GM23338 (cell line): ENCODE data around the gene PGS1. TPM values are rescaled to one million over a fixed set of nuclear protein-coding genes. Genes with fewer than 3 reads are reported as not detected.

Source experiments
- ATAC-seq: fragments of 200-7000 bp; cut with Tn5 transposase; 3 replicates; pipeline ENCODE4 v1.9.1; 2020
- DNase-seq: peaks from one replicate; pipeline ENCODE4 v3.0.0-alpha.2; 2015; ENCODE audit warnings: low spot score
- H2AFZ ChIP-seq: fragments of 200-600 bp; sonication (generic); 2 replicates; pipeline ENCODE4 v1.8.0; 2016; ENCODE audit warnings: antibody characterized with exemption, mild to moderate bottlenecking, moderate library complexity
- H3F3A ChIP-seq: fragments of 200-600 bp; sonication (generic); replicated peaks from 2 replicates; pipeline ENCODE4 v1.8.0; 2017; ENCODE audit warnings: antibody characterized with exemption, mixed run types, low read depth
- H3K27ac ChIP-seq: fragments of 200-600 bp; sonication (generic); 2 replicates; pipeline ENCODE4 v1.6.1; 2016; ENCODE audit warnings: low read depth
- H3K27me3 ChIP-seq: fragments of 200-600 bp; sonication (generic); 2 replicates; pipeline ENCODE4 v1.8.0; 2016; ENCODE audit warnings: mild to moderate bottlenecking, mixed run types, moderate library complexity; ENCODE audit not compliant: insufficient read depth
- H3K36me3 ChIP-seq: fragments of 200-600 bp; sonication (generic); 2 replicates; pipeline ENCODE4 v1.8.0; 2016; ENCODE audit warnings: mild to moderate bottlenecking; ENCODE audit not compliant: insufficient read depth
- H3K4me1 ChIP-seq: fragments of 200-600 bp; sonication (generic); 2 replicates; pipeline ENCODE4 v1.8.0; 2016; ENCODE audit warnings: mild to moderate bottlenecking, moderate library complexity; ENCODE audit not compliant: insufficient read depth
- H3K4me2 ChIP-seq: fragments of 200-600 bp; sonication (generic); 2 replicates; pipeline ENCODE4 v1.7.1; 2017; ENCODE audit warnings: mixed run types
- H3K4me3 ChIP-seq: fragments of 200-600 bp; sonication (generic); 2 replicates; pipeline ENCODE4 v1.6.1; 2016; ENCODE audit warnings: mixed run types
- H3K79me2 ChIP-seq: fragments of 200-600 bp; sonication (generic); replicated peaks from 2 replicates; pipeline ENCODE4 v1.8.0; 2017; ENCODE audit warnings: mild to moderate bottlenecking; ENCODE audit not compliant: insufficient read depth
- H3K9me2 ChIP-seq: fragments of 200-600 bp; sonication (generic); 2 replicates; pipeline ENCODE4 v1.8.0; 2017; ENCODE audit not compliant: insufficient read depth
- H4K20me1 ChIP-seq: fragments of 200-600 bp; sonication (generic); replicated peaks from 2 replicates; pipeline ENCODE4 v1.8.0; 2017; ENCODE audit warnings: mild to moderate bottlenecking; ENCODE audit not compliant: insufficient read depth
- H3K27ac Mint-ChIP-seq: 2 replicates; pipeline ENCODE4 v1.8.0; 2020; ENCODE audit warnings: inconsistent platforms, mild to moderate bottlenecking, moderate library complexity, mixed read lengths
- H3K27me3 Mint-ChIP-seq: 3 replicates; pipeline ENCODE4 v1.8.0; 2022; ENCODE audit warnings: low read depth, mild to moderate bottlenecking, moderate library complexity, mixed read lengths, inconsistent platforms; ENCODE audit not compliant: insufficient read depth, poor library complexity
- H3K36me3 Mint-ChIP-seq: 3 replicates; pipeline ENCODE4 v1.8.0; 2021; ENCODE audit warnings: low read depth, mild to moderate bottlenecking, inconsistent platforms, moderate library complexity, mixed read lengths
- H3K4me1 Mint-ChIP-seq: 3 replicates; pipeline ENCODE4 v1.8.0; 2020; ENCODE audit warnings: mild to moderate bottlenecking, inconsistent platforms, mixed read lengths
- H3K4me3 Mint-ChIP-seq: 3 replicates; pipeline ENCODE4 v1.8.0; 2021; ENCODE audit warnings: moderate library complexity, mild to moderate bottlenecking, inconsistent platforms, mixed read lengths
- H3K9me3 Mint-ChIP-seq: 3 replicates; pipeline ENCODE4 v1.8.0; 2020; ENCODE audit warnings: moderate library complexity, mild to moderate bottlenecking, inconsistent platforms, mixed read lengths
- CREB1 ChIP-seq: fragments of 250-450 bp; sonication (Bioruptor Pico); IDR thresholded peaks from 2 replicates; pipeline ENCODE4 v1.5.0; 2020; ENCODE audit warnings: low read depth, mild to moderate bottlenecking, moderate library complexity
- ETS1 ChIP-seq: IDR thresholded peaks from 2 replicates; pipeline ENCODE4 v1.6.1; 2016; ENCODE audit warnings: antibody characterized with exemption
- EZH2 ChIP-seq: fragments of 200-600 bp; sonication (generic); IDR thresholded peaks from one replicate; pipeline ENCODE4 v1.8.0; 2017; ENCODE audit warnings: antibody characterized with exemption, mild to moderate bottlenecking, low read depth; ENCODE audit not compliant: unreplicated experiment
- EZH2phosphoT487 ChIP-seq: fragments of 200-600 bp; sonication (generic); IDR thresholded peaks from one replicate; pipeline ENCODE4 v1.8.1; 2018; ENCODE audit warnings: antibody characterized with exemption; ENCODE audit not compliant: unreplicated experiment
- JUNB ChIP-seq: IDR thresholded peaks from one replicate; pipeline ENCODE4 v1.6.1; 2016; ENCODE audit warnings: antibody characterized with exemption; ENCODE audit not compliant: unreplicated experiment
- NANOG ChIP-seq: IDR thresholded peaks from 2 replicates; pipeline ENCODE4 v1.6.1; 2016; ENCODE audit warnings: antibody characterized with exemption, borderline replicate concordance
- POLR2AphosphoS5 ChIP-seq: IDR thresholded peaks from 2 replicates; pipeline ENCODE4 v1.6.1; 2016; ENCODE audit warnings: antibody characterized with exemption, low read depth
- STAT1 ChIP-seq: IDR thresholded peaks from one replicate; pipeline ENCODE4 v1.6.1; 2016; ENCODE audit warnings: antibody characterized with exemption; ENCODE audit not compliant: unreplicated experiment
- ZNF114 ChIP-seq: fragments of 250-450 bp; sonication (Bioruptor Pico); IDR thresholded peaks from 2 replicates; pipeline ENCODE4 v1.5.0; 2020; ENCODE audit warnings: mild to moderate bottlenecking, moderate library complexity
- ZNF331 ChIP-seq: fragments of 250-450 bp; sonication (Bioruptor Pico); IDR thresholded peaks from 2 replicates; pipeline ENCODE4 v1.5.0; 2020; ENCODE audit warnings: low read depth, mild to moderate bottlenecking, moderate library complexity
- ZNF462 ChIP-seq: fragments of 250-450 bp; sonication (Bioruptor Pico); IDR thresholded peaks from 2 replicates; pipeline ENCODE4 v1.5.0; 2020; ENCODE audit warnings: mild to moderate bottlenecking, moderate library complexity
- polyA plus RNA-seq: library from polyadenylated mRNA; unstranded; fragments of >200 nt; fragmentation: Nextera tagmentation; extraction: Ambion mirVana; gene quantifications from 2 replicates; pipeline ENCODE4 v1.2.1, GENCODE V29; 2016
- total RNA-seq: library from RNA; depleted of rRNA; stranded (reverse); fragments of >200 nt; shearing (Covaris generic); gene quantifications from 2 replicates; pipeline ENCODE4 v1.2.3, GENCODE V29; 2014
- TF ChIP-seq, protein P1 (sequence below): IDR thresholded peaks from one replicate; pipeline ENCODE4 v1.6.1; 2018; ENCODE audit warnings: antibody characterized with exemption; ENCODE audit not compliant: unreplicated experiment
- TF ChIP-seq, protein P2 (sequence below), 2 experiments: fragments of 200-600 bp in 1 of 2; sonication (generic) in 1 of 2; conservative IDR thresholded peaks; 2 replicates each; pipeline versions ENCODE4 v1.5.1 to v1.6.1; 2016 to 2017; ENCODE audit warnings: antibody characterized with exemption in 2 of 2, low read depth in 2 of 2, mild to moderate bottlenecking in 2 of 2, moderate library complexity in 1 of 2

The PGS1 gene
- total and polyA plus RNA-seq, 2 experiments from 2014 or later: 43.9 to 67.1 TPM

- Histone ChIP-seq H3K4me2 (0 out of 2 replicates have a peak overlapping the region, but pooled peaks have one; percentile 14), H3K4me3 (no peak overlapping the region), H3K27ac (peak overlapping the region; percentile 63; the same call in 1 of the 2 replicates), H3K9me2 (no peaks in the 10 kb centered on the region), H3K4me1 (peaks cover 6% of the 10 kb centered on the region; the same call in 1 of the 2 replicates), H4K20me1 (0 out of 2 replicates have a peak, but pooled peaks cover 3% of the 10 kb centered on the region), H3K79me2 (no peaks in the 10 kb centered on the region), H3K27me3 (no peaks in the 10 kb centered on the region), H2AFZ (no peak overlapping the region), H3K36me3 (no peaks in the 10 kb centered on the region; the same call in 1 of the 2 replicates), H3F3A (0 out of 2 replicates have a peak, but pooled peaks cover 8% of the 10 kb centered on the region)
- Mint-ChIP-seq H3K36me3 (peaks cover 16% of the 10 kb centered on the region), H3K27me3 (peaks cover 19% of the 10 kb centered on the region), H3K4me3 (no peak overlapping the region), H3K27ac (peak overlapping the region; percentile 85), H3K9me3 (no peaks in the 10 kb centered on the region), H3K4me1 (peaks cover 42% of the 10 kb centered on the region)
- ATAC-seq (peak; percentile 18), DNase-seq (peak; percentile 47)
- TF ChIP-seq ZNF114 (CRISPR knock-in tag) (no peak), STAT1 (no peak), CREB1 (no peak), NANOG (no peak), ZNF331 (CRISPR knock-in tag) (no peak), JUNB (no peak), ZNF462 (CRISPR knock-in tag) (no peak), ETS1 (no peak), EZH2phosphoT487 (no peak), POLR2AphosphoS5 (no peak; the same call in 1 of the 2 replicates), EZH2 (no peak)
- TF ChIP-seq, protein P1, sequence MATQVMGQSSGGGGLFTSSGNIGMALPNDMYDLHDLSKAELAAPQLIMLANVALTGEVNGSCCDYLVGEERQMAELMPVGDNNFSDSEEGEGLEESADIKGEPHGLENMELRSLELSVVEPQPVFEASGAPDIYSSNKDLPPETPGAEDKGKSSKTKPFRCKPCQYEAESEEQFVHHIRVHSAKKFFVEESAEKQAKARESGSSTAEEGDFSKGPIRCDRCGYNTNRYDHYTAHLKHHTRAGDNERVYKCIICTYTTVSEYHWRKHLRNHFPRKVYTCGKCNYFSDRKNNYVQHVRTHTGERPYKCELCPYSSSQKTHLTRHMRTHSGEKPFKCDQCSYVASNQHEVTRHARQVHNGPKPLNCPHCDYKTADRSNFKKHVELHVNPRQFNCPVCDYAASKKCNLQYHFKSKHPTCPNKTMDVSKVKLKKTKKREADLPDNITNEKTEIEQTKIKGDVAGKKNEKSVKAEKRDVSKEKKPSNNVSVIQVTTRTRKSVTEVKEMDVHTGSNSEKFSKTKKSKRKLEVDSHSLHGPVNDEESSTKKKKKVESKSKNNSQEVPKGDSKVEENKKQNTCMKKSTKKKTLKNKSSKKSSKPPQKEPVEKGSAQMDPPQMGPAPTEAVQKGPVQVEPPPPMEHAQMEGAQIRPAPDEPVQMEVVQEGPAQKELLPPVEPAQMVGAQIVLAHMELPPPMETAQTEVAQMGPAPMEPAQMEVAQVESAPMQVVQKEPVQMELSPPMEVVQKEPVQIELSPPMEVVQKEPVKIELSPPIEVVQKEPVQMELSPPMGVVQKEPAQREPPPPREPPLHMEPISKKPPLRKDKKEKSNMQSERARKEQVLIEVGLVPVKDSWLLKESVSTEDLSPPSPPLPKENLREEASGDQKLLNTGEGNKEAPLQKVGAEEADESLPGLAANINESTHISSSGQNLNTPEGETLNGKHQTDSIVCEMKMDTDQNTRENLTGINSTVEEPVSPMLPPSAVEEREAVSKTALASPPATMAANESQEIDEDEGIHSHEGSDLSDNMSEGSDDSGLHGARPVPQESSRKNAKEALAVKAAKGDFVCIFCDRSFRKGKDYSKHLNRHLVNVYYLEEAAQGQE: no peak
- TF ChIP-seq, protein P2, sequence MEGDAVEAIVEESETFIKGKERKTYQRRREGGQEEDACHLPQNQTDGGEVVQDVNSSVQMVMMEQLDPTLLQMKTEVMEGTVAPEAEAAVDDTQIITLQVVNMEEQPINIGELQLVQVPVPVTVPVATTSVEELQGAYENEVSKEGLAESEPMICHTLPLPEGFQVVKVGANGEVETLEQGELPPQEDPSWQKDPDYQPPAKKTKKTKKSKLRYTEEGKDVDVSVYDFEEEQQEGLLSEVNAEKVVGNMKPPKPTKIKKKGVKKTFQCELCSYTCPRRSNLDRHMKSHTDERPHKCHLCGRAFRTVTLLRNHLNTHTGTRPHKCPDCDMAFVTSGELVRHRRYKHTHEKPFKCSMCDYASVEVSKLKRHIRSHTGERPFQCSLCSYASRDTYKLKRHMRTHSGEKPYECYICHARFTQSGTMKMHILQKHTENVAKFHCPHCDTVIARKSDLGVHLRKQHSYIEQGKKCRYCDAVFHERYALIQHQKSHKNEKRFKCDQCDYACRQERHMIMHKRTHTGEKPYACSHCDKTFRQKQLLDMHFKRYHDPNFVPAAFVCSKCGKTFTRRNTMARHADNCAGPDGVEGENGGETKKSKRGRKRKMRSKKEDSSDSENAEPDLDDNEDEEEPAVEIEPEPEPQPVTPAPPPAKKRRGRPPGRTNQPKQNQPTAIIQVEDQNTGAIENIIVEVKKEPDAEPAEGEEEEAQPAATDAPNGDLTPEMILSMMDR (conservative IDR thresholded peaks at IDR 0.05; ENCODE audit: low read depth in 2 of 2): no peak
Measured at GRCh38 chr17:78430892-78431691, 52.6 kb downstream of the PGS1 start.
